GM18519 (cell line): ENCODE data around the gene CXorf38.
A peak's percentile ranks its signal among the peaks of the same experiment; 100 is the strongest.

Source experiments
- ATAC-seq: cut with Tn5 transposase; IDR thresholded peaks from one replicate; pipeline ENCODE4 v1.9.1; 2021; ENCODE audit warnings: mild to moderate bottlenecking, moderate library complexity; ENCODE audit not compliant: unreplicated experiment, low FRiP score

CXorf38 gene

GRCh38 chrX:40647307-40648197 is at the start of gene CXorf38:
Gene CXorf38 (minus strand): TSS chrX:40647561. CDS start chrX:40647520, 41 bp downstream.
- ATAC-seq, result peak; percentile 55

GRCh38 chrX:40694802-40695201 is 47.4 kb upstream of the CXorf38 start:
- no peak for ATAC-seq

GRCh38 chrX:40688929-40689328 is 41.6 kb upstream of the CXorf38 start:
- ATAC-seq, result no peak

GRCh38 chrX:40687169-40687568 is 39.8 kb upstream of the CXorf38 start:
- ATAC-seq, result no peak

GRCh38 chrX:40685362-40685918 is 38.1 kb upstream of the CXorf38 start:
- ATAC-seq, result no peak

GRCh38 chrX:40684092-40684491 is 36.7 kb upstream of the CXorf38 start:
- ATAC-seq, result no peak

- no peak for ATAC-seq
Measured at GRCh38 chrX:40683245-40683644, 35.9 kb upstream of the CXorf38 start.

GRCh38 chrX:40671126-40671525 is 23.8 kb upstream of the CXorf38 start:
- no peak for ATAC-seq

GRCh38 chrX:40663880-40664630 is 16.7 kb upstream of the CXorf38 start:
- no peak for ATAC-seq

- no peak for ATAC-seq
Measured at GRCh38 chrX:40663078-40663740, 15.8 kb upstream of the CXorf38 start.

- ATAC-seq, result no peak
Measured at GRCh38 chrX:40661489-40661888, 14.1 kb upstream of the CXorf38 start.

GRCh38 chrX:40660381-40660780 is 13.0 kb upstream of the CXorf38 start:
- no peak for ATAC-seq

GRCh38 chrX:40653535-40653934 is 6.2 kb upstream of the CXorf38 start:
- no peak for ATAC-seq

- no peak for ATAC-seq
Measured at GRCh38 chrX:40652664-40653063, 5.3 kb upstream of the CXorf38 start.

GRCh38 chrX:40651620-40652223 is 4.4 kb upstream of the CXorf38 start:
- no peak for ATAC-seq

- ATAC-seq, result no peak
Measured at GRCh38 chrX:40646489-40647306, 663 bp downstream of the CXorf38 start.

- no peak for ATAC-seq
Measured at GRCh38 chrX:40644821-40645358, 2.5 kb downstream of the CXorf38 start.

- no peak for ATAC-seq
Measured at GRCh38 chrX:40644176-40644575, 3.2 kb downstream of the CXorf38 start.

- ATAC-seq, result no peak
Measured at GRCh38 chrX:40637687-40638086, 9.7 kb downstream of the CXorf38 start.
